ENCODE results near the gene ZYG11A.
A peak's percentile ranks its signal among the peaks of the same experiment; 100 is the strongest.
"Not testable (repeated sequence)": the region's sequence is repeated elsewhere in the genome, so short reads cannot be mapped to it uniquely, and the experiment has no call there.

The ZYG11A gene

DNA sequence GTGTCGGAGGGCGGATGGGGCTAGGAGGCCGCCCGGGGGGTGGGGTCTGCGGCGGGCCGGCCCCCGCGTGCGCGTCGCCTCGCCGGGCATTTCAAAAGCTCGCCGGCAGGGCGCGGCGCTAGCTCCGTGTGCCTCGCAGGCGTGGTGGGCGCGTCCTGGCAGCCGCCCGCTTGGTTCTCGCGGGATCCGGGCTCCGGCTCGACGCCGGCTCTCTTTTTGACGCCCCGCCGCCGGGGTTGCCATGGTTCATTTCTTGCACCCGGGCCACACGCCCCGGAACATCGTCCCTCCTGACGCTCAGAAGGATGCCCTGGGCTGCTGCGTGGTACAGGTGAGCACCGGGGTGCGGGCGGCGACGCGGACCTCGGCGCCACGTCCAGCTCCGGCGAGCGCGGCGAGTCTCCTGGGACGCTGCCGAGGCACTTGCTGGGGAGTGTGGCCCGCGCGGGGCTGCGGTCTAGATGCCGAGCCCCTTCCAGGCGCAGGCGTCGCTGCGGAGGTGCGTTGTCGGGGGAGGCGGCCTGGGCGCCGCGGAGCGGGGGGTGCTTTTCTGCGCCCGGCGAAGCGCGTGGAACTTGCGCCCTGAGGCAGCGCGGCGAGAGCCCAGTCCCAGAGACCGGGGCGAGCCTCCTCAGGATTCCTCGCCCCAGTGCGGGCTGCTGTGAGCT is at the start of gene ZYG11A:
Gene ZYG11A, plus strand, starts transcription at position 118 of the 668 bp plus-strand sequence. Its CDS starts 124 bp downstream, at position 242.
- peak; percentile 92 for ATAC-seq
- DNase-seq, result peak; percentile 78

DNA sequence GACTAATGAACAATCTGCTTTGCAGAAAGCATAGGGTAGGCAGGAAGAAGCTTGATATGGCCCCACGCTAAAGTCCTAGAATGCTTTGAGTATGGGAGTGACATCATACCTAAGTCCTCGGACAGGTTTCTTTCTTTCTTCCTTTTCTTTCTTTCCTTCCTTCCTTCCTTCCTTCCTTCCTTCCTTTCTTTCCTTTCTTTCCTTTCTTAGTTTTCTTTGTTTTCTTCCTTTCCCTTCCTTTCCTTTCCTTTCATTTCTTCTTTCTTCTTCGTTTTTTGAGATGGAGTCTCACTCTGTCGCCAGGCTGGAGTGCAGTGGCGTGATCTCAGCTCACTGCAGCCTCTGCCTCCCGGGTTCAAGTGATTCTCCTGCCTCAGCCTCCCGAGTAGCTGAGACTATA is 48.8 kb upstream of the ZYG11A start:
- ATAC-seq, DNase-seq: not testable (repeated sequence)

DNA sequence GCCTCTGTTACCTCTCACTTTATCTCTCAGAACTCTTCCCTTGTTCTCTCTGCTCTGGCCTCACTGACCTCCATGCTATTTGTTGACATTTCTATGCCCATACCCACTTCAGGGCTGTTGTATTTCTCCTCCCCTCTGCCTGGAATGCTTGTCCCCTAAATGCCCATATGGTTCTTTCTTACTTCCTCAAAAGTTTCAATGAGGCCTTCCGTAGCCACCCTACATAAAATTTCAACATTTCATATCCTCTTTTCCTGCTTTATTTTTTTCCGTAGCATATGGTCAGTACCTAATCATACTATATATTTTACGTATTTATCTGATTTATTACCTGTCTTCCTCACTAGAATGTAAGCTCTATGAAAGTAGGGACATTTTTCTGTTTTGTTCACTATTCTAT is 47.1 kb upstream of the ZYG11A start:
- ATAC-seq, result no peak
- DNase-seq, result no peak

DNA sequence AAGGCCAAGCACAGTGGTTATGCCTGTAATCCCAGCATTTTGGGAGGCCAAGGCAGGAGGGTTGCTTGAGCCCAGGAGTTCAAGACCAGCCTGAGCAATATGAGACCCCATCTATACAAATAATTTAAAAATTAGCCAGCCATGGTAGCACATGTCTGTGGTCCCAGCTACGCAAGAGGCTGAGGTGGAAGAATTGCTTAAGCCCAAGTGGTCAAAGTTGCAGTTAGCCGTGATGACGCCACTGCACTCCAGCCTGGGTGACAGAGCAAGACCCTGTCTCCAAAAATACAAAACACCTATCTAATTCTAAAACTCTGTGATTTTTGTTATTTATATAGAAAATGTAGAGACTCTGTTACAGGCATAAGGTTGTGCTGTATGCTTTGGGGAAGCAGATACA is 44.2 kb upstream of the ZYG11A start:
- ATAC-seq, result no peak
- no peak for DNase-seq

DNA sequence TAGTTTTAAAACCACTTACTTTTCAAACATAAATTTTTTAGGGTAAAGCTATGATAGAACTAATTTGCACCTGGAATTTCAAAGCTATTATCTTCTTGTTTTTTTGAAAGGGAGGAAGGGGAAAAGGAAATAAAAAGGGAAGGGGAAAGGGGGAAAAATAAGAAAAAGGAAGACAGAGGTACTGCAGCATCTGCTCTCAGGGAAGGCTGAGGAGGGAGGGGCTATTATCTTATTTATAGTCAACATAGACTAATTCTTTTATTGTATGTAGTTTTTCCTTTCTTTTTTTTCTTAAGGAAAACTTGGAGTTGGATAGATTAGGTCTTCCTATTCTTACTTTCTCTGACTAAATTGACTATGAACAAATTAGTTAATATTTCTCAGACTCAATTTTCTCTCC is 41.5 kb upstream of the ZYG11A start:
- no peak for DNase-seq
- no peak for ATAC-seq

DNA sequence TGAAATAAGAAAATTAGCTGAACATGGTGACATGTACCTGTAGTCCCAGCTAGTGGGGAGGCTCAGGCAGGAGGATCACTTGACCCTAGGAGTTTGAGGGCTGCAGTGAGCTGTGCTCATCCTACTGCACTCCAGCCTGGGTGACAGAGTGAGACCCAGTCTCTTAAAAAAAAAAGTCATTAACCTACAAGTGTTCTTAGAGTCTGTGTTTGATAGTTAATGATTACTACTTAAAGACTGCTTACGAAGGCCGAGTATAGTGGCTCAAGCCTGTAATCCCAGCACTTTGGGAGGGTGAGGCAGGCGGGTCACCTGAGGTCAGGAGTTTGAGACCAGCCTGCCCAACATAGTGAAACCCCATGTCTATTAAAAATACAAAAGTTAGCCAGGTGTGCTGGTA is 38.5 kb upstream of the ZYG11A start:
- DNase-seq, ATAC-seq: not testable (repeated sequence)

DNA sequence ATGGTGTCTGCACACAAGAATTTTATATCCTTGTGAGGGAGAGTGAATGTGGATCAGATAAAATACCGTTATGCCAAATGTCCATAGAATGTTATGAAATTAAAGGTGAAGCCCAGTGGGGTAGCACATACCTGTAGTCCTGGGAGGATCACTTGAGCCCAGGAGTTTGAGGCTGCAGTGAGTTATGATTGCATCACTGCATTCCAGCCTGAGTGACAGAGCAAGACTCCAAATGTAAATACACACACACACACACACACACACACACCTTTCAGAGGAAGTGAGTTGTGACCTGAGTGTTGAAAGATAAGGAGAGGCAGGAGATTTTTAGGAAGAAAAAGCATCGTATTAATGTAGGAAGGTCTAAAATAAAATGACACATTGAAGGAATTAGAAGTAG is 28.1 kb upstream of the ZYG11A start:
- no peak for DNase-seq
- ATAC-seq, result no peak

DNA sequence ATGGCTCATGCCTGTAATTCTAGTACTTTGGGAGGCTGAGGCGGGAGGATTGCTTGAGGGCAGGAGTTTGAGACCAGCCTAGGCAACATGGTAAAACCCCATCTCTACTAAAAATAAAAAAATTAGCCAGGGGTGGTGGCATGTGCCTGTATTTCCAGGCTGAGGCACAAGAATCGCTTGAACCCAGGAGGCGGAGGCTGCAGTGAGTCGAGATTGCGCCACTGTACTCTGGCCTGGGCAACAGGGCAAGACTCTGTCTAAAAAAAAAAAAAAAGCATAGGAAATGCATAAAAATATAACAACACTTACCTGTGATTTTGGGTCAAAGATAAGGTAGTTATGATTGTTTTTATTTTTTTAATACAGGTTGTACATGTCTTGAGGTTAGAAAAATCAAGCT is 21.7 kb upstream of the ZYG11A start:
- not testable (repeated sequence) for DNase-seq, ATAC-seq

DNA sequence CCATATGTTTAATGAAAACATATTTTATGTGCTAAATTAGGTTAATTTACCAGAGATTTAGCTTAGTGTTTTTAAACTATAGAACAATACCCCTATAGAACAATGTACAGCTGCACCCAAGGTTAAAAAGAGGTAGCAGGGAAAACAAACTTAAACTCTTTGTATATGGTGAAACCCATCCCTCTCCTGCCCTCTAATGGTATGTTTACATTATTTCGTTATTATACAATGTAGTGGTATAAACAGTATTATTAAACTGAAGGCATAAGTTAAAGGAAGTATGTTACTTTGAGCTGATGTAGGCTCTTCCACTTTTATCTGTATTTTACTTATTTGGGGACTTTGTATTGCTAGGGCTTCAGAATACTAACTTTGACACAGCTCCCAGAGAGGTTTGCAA is 16.7 kb upstream of the ZYG11A start:
- ATAC-seq, result no peak
- DNase-seq, result no peak

DNA sequence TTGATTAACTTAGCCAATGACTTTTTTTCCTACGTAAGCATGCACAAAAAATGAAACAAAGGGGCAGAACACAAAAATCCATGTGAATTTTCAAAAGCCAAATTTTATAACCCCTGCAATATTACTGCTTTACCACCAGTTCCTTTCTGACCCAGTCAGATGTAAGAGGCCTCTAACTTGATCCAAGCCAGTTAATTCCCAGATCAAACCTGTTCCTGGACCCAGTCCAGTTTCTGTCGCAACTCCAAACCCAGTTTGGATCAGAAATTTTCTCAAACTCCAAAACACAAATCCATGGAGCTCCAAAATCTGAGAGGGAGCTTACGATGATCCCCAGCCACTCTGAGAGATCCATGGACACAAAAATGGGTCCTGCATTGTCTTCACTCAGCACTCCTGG is 7.8 kb upstream of the ZYG11A start:
- no peak for DNase-seq
- ATAC-seq, result no peak

DNA sequence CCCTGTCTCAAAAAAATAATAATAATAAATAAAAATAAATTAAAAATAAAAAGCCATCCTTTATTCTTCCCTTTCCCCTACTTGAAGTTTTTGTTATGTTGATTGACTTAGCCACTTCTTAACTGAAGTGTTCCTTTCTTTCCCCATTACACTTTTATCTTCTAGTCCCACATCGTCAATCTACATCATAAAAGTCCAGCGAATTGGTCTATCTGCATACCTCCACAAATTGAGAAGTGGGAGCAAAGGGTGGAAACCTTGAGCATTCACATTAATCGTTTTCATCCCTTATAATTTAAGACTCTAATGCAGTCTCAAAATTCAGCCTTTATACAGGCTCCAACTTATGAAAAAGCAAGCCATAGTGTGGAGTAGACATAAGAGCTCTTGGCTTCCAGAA is 6.5 kb upstream of the ZYG11A start:
- ATAC-seq, result no peak
- DNase-seq, result no peak

DNA sequence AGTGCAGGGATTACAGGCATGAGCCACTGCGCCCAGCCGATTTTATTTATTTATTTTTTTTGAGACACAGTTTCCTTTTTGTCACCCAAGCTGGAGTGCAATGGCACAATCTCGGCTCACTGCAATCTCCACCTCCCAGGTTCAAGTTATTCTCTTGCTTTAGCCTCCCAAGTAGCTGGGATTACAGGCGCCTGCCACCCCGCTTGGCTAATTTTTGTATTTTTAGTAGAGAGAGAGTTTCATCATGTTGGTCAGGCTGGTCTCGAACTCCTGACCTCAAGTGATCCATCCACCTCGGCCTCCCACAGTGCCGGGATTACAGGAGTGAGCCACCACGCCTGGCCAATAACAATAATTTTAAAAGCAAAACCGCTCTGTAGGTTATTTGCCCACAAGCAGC is 3.4 kb upstream of the ZYG11A start:
- not testable (repeated sequence) for ATAC-seq, DNase-seq

DNA sequence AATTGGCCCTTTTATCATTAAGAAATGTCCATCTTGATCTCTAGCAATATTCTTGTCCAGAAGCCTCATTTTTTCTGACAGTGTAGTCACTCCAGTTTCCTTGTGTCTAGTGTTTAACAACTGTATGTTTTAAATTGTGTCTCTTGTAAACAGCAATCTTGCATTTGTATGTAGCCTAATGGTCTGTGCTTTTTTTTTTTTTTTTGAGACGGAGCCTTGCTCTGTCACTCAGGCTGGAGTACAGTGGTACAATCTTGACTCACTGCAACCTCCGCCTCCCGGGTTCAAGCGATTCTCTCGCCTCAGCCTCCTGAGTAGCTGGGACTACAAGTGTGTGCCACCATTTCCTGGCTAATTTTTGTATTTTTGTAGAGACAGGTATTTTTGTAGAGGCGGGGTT is 2.6 kb downstream of the ZYG11A start:
- ATAC-seq, DNase-seq: not testable (repeated sequence)

DNA sequence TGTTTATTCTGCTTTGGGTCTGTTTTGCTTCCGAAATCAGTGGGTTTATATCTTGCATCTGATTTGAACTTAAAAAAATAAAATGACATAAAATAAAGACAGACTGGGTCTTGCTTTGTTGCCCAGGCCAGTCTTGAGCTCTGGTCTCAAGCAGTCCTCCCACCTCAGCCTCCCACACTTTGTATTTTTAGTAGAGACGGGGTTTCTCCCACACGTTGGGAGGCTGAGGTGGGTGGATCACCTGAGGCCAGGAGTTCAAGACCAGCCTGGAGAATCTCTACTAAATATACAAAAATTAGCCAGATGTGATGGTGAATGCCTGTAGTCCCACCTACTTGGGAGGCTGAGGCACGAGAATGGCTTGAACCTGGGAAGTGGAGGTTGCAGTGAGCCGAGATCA is 5.9 kb downstream of the ZYG11A start:
- no peak for ATAC-seq
- DNase-seq, result no peak

DNA sequence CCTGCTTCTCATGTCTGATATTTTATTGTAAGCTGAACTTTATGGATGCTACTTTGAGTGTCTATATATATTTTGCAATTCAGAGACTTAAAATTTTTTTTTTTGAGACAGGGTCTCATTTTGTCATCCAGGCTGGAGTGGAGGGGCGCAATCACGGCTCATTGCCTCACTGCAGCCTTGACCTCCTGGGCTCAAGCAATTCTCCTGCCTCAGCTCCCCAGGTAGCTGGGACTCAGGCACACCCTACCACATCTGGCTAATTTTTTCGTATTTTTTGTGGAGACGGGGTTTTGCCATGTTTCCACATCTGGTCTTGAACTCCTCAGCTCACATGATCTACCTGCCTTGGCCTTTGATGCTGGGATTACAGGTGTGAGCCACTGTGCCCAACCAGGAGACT is 8.4 kb downstream of the ZYG11A start:
- ATAC-seq, result no peak
- no peak for DNase-seq

DNA sequence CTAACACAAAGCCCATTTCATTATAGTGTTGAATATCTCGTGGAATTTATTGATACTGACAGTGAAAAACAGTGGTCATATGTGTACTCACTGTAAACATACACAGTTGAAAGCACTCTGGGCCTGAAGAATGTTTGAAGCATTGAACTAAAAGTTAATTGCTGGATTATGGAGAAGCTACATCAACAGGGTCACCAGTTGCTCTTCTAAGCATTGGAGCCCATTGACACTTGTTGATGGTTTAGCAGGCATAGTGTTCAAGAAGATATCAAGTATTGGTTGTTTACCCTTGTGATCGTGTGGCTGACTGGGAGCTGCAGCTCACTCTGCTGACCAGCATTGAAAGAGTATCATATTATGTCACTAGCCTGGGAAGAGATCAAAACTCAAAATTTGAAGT is 10.3 kb downstream of the ZYG11A start:
- DNase-seq, result no peak

DNA sequence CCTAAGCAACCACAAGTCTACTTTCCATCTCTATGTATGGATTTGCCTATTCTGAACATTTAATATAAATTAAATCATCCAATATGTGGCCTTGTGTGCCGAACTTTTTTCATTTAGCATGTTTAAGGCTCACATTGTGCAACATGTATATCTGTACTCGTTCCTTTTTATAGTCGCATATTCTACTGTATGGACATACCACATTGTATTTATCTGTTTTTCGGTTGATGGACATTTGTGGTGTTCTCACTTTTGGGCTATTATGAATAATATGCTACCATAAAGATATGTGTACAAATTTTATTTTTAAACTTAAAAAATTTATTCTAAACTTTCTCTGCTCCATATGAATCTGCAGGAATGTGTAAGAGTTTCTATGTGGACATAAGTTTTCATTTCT is 13.0 kb downstream of the ZYG11A start:
- ATAC-seq (no peak), DNase-seq (no peak)

More for the DNA sequence above, 10.3 kb downstream of the ZYG11A start:
- ATAC-seq, result no peak

DNA sequence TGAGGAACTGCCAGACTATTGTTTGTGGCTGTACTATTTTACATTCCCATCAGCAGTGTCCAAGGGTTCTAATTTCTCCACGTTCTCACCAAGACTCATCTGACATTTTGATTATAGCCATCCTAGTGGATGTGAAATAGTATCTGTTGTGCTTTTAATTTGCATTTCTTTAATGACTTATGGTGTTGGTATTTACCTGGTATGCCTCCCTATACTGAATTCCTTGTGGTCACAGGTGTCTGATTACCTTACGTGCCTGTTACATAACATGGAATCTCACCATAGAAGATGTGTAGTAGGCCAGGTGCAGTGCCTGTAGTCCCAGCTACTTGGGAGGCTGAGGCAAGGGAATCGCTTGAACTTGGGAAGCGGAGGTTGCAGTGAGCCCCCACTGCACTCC is 13.5 kb downstream of the ZYG11A start:
- DNase-seq (no peak), ATAC-seq (no peak)

DNA sequence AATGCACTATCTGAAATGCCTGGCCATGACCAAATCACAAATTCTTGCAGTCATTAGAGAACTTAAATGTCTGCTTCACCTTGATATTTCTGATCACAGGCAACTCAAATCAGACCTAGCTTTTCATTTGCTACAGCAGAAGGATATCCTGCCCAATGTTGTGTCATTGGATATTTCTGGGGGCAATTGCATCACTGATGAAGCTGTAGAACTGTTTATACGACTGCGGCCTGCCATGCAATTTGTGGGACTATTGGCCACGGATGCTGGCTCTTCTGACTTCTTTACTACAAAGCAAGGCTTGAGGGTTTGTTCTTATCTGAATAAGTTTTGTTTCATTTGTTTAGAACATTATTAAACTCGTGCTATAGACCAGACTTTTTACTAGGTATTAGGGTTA is 14.9 kb downstream of the ZYG11A start:
- no peak for ATAC-seq
- no peak for DNase-seq

DNA sequence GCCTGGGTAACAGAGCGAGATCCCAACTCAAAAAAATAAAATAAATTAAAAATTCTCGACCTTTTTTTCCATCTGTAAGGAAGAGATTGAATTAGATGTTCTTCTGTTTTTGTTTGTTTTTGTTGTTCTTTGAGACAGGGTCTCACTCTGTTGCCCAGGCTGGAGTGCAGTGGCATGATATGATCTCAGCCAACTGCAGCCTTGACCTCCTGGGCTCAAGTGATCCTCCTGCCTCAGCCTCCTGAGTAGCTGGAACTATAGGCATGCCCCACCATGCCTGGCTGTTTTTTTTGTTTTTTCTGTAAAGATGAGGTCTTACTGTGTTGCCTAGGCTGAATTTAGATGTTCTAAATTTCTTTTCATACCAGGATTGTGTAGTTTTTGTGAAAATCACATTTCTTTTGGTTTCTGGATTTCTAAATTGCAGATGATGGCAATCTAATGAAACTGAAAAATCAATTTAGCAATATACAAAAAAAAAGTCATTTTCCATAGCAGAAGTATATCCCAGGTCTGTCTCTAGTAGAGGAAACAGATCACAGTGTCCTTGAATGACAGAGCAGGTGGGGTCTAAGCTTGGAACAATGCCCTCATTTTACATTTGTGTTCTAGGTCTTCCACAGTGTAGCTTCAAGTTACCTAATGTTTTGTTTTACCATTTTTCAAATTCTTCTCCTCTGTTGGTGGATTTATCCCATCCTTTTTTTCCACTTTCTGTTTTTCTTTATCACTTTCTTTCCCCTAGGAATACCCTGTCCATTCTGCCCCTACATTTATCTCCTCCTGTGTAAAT is 20.3 kb downstream of the ZYG11A start:
- no peak for ATAC-seq
- DNase-seq, result no peak

DNA sequence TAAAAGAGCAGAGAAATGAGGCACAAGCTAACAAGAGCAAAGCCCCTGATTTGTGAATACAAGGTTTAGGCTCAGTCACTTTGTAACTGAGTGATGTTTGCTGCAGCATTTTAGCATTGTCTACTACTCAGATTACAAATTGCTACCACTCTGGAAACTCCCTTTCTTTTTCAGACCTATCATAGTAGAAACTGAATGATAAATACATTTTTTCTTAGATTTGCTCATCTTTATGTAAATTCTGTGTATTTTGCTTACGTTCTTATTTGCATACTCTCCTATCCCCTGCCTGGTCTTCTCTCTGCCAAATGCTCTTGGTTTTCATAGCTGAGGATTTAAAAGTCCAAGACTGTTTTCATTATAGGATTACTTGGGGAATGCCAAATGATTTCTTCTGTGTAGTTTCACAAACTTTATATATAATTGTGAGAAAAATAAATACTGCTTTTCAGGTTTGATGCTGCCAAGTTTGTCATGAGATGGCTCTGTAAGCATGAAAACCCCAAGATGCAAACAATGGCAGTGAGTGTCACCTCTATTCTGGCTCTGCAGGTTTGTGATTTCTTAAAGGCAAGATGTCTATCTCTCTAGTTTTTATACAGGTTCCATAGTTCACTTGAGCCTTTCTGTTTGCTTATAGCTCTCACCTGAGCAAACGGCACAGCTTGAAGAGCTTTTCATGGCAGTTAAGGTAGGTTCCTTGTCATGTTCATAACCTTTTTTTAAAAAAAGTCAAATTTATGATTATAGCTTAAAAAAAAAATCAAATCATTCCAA is 24.7 kb downstream of the ZYG11A start:
- DNase-seq (no peak), ATAC-seq (peak; percentile 36)

DNA sequence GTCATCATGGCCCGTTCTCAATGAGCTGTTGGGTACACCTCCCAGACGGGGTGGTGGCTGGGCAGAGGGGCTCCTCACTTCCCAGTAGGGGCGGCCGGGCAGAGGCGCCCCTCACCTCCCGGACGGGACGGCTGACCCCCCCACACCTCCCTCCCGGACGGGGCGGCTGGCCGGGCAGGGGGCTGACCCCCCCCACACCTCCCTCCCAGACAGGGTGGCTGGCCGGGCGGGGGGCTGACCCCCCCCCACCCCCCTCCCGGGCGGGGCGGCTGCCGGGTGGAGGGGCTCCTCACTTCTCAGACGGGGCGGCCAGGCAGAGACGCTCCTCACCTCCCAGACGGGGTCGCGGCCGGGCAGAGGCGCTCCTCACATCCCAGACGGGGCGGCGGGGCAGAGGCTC is 27.2 kb downstream of the ZYG11A start:
- DNase-seq, ATAC-seq: not testable (repeated sequence)

DNA sequence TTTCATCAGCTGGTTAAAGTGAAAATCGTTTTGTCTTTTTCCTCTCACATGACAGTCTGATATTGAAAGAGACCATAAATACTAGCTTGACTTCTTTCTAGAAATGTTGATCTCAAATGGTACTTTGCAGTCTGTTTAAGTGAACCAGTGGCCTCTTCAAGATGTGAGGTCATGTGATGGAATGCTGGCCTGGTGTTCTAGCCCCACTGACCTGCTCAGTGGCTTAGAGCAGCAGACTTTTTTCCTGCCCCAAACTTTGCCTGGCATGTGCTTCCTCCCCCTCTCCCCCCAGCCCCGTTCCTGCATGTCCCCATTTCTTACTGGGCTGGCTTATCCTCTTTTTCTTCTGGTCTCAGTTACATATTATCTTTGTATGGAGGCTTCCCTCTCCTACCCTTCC is 34.3 kb downstream of the ZYG11A start:
- no peak for DNase-seq
- no peak for ATAC-seq
